GM10847 (cell line): Measurements from ENCODE around the gene SMYD3.

ENCODE experiments used
- POLR2A ChIP-seq: IDR thresholded peaks from 2 replicates; pipeline ENCODE4 v1.6.1; 2011; ENCODE audit not compliant: insufficient read length; ENCODE audit errors: extremely low read depth

The SMYD3 gene

DNA sequence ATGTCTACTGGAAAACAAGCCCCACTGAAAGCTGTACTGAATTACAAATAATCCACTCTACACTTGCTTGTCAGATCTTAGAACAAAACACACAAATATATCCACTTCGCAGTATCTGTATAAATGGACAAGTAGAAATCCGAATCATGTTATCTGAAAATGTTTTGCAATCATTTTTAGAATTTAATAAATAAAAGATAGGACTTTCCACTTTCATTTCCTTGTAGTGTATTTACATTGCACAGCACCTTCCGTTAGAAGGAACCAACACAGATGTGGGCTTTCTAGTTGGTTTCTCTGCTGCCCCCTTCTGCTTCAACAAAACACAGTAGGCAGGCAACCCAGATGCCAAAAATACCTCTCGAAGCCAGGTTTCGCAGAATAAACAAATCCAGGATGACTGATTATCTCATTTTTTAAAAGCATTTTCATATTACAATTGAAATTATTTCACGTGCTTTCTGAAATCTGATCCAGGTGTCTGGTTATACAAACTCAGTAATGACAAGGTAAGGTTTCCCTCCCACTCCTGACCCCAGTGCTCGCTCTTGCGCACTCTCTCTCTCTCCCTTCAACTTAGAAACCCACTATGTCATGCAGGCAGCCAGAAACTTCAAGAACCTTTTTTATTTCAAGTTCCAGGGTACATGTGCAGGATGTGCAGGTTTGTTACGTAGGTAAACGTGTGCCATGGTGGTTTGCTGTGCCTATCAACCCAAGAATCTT is 389.9 kb downstream of the SMYD3 start:
- no peak for TF ChIP-seq POLR2A

GRCh38 chr1:246114369-246114768 is 392.7 kb downstream of the SMYD3 start:
- TF ChIP-seq POLR2A = no peak

GRCh38 chr1:246113555-246114095 is 393.5 kb downstream of the SMYD3 start:
- TF ChIP-seq POLR2A = no peak

DNA sequence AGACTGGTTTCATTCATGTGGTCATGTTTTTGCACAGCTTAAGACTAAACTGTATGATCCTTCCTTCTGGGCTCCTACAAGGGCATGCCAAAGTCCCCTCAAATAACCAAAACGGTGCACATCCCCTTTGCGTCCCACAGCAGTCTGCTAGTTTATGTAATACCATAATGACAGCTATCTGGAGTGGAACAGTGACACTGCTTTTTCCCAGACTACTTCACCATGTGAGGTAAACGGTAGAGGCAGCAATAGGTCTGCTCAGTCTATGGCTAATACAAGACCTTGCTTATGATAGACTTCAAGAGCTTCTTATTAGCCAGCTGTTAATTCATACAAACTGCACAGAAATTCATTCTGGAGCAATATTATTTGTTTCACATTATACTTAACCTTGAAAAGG is 395.5 kb downstream of the SMYD3 start:
- no peak for TF ChIP-seq POLR2A

- no peak for TF ChIP-seq POLR2A
Measured at GRCh38 chr1:246110343-246111219, 396.5 kb downstream of the SMYD3 start.

DNA sequence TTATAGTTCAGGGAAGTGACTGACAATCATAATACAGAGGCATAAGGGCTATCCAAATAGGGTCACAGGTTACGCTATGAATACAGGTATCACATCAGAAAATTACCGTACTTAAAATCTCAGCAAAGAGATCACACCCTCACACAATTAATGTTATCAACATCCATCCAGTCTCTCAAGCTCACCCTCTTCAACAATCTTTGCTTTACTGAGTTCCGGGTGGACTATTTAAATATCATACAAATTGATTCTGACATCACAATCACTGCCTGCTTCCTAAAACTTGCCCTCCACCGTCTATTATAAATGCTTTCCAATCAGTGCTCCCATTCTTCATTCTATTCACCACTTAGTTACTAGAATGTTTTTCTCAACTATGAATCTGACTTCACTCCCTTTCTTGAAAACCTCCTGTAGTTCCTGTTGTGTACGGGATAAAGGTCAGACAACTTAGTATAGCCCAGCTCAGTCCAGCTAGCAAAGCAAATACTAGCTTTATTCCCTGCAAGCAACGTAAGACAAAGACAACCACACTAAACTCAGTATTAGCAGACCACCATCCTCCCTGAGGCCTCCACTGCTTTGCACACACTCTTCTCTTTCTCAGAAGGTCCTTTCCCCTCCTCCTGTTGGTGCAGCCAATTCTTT is 398.7 kb downstream of the SMYD3 start:
- TF ChIP-seq POLR2A = no peak

DNA sequence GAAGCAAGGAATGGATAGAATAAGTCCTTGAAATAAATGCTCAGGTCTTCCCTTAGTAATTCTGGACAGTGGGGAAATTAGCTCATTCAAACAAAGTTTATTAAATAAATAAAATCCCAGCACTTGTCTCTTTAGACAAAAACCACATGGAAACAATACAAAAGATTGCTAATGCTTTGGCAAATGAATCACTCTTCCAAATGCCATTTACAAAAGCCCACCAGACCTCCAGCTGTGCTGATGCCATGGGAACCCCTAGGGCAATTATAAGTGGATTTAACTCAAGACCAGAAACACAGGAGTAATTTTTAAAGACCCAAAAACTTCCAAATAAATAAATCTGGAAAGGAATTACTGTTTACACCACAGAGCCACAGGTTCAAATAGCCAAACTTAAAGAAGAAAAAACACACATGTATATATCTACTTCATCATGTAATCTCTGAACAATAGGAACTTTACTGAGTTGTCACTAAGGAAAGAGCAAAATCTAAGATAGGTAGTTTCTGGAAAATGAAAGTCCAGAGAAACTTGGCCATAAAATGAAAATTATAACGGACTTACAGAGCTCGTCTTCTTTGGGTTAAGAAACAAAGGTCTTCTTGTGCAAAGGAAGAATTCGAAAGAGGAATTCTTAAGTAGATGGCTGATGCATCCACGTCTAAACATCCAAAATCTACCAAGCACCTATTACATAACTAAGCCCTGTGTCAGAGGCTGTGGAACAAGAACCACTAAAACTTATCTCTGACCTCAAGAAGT is 399.4 kb downstream of the SMYD3 start:
- TF ChIP-seq POLR2A = no peak

- no peak for TF ChIP-seq POLR2A
Measured at GRCh38 chr1:246106342-246106763, 400.7 kb downstream of the SMYD3 start.

GRCh38 chr1:246104927-246105326 is 402.2 kb downstream of the SMYD3 start:
- TF ChIP-seq POLR2A = no peak

DNA sequence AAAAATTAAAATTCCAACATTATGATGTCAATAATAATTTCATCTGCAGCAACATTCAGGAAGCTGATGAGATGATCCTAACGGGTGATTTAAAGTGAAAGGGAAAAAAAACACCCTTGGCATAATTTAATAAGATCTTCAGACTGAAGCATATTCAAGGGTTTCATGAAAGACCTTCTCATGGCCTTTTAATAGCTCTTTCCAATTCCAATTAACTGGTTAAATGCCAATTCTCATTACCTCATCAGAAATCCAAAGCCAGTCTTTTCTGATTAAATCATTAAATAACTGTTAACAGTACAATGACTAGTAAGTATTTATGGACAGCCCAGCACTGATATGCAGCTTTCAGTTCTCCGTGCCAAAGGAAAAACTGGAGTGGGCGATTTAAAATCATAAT is 407.5 kb downstream of the SMYD3 start:
- no peak for TF ChIP-seq POLR2A

DNA sequence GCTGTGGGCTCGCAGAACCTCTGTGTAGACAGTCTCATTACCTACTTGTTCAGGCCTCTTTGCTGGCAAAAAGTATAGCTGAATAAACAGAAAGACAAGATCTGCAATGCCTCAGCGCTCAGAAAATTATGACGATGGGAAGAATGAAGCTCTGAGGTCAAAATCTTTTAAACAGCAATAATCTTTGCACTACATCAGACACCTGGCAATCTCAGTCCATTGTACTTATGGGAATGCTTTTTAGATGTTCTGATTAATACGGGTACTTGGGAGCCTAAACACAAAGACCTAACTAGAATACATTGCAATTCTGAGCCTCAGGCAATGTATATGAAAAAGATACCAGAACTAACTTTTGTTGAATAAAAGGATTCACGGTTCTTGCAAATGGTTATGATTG is 410.7 kb downstream of the SMYD3 start:
- TF ChIP-seq POLR2A = no peak

DNA sequence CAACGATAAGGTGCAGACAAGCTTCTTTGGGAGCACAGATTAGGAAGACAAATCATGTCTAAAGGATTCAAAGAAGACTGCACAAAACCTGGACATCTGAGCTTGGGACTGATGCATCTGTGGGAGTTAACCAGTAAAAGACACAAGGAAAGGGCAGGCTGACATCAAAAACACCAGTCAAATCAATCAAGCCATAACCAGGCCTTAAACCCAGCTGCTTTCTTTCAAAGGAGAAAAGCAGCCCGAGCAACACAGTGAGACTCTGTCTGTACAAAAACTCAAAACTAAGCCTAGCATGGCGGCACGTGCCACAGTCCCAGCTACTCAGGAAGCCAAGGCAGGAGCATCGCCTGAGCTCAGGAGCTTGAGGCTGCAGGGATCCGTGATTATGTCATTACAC is 411.6 kb downstream of the SMYD3 start:
- no peak for TF ChIP-seq POLR2A

DNA sequence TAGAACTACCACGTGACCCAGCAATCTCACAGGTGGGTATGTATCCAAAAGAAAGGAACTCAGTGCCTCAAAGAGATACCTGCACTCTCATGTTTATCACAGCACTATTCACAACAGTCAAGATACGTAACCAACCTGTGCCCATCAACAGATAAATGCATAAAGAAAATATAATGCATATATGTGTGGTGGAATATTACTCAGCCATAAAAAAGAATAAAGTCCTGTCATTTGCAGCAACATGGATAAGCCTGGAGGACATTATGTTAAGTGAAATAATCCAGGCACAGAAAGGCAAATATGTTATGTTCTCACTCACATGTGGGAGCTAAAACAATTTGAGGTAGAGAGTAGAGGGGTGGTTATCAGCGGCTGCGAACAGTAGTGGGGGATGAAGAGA is 413.8 kb downstream of the SMYD3 start:
- TF ChIP-seq POLR2A = no peak

- TF ChIP-seq POLR2A = no peak
Measured at GRCh38 chr1:246092136-246092535, 414.9 kb downstream of the SMYD3 start.

- no peak for TF ChIP-seq POLR2A
Measured at GRCh38 chr1:246091477-246091876, 415.6 kb downstream of the SMYD3 start.
